Heart left ventricle (tissue), 13 donors: ENCODE measurements around the gene DTNA.

Source experiments
- CTCF ChIP-seq, 12 donors: fragments of 200-600 bp; sonication (generic) in 4 of 12; IDR thresholded peaks; one replicate each; pipeline versions ENCODE4 v1.5.0 to v1.8.0; 2018 to 2022; ENCODE audit warnings: antibody characterized with exemption in 12 of 12, mild to moderate bottlenecking in 5 of 12
- POLR2A ChIP-seq, 2 donors: fragments of 450-650 bp; IDR thresholded peaks; one replicate each; pipeline ENCODE4 v1.6.1; 2017; ENCODE audit warnings: antibody characterized with exemption in 2 of 2, mild to moderate bottlenecking in 2 of 2, moderate library complexity in 2 of 2
- donor health status: ischemic (EF 13 %, LVEDD 7.1; RV severe dilation, severe dysfunction).
- donor health status: DM: no; HTN: yes; CAD: no.
- donor health status: DM: no; HTN: no; CAD: no.
- donor health status: ischemic (EF 25% LVEDD 6.9; RV normal size, moderate dysfunction).
- donor health status: ischemic (EF 25% LVEDD 5.7; RV mildly dilated, moderate dysfunction).
- donor health status: ischemic (EF 35%, LVEDD 5.7; RV mildly dilated, moderate dysfunction).
- donor health status: nonischemic (EF 11% LVEDD 7.7; RV severe dilation, severe dysfunction).
- donor health status: DM: yes; HTN: yes; CAD: no.
- donor health status: PGD.
- donor health status: ischemic (EF 29% LVEDD 5.4; RV normal size, mild dysfunction).
- donor health status: nonischemic (EF 23%, LVEDD 6.1; RV moderate dilation, normal function).

GRCh38 chr18:34859496-34859895, 149.4 kb downstream of the DTNA start:
- TF ChIP-seq CTCF (IDR thresholded peaks at IDR 0.05) (no peak), POLR2A (IDR thresholded peaks at IDR 0.05) (no peak)
